PC-3 (cell line): ENCODE measurements around the gene NSMF. TPM values are rescaled to one million over a fixed set of nuclear protein-coding genes. Genes with fewer than 3 reads are reported as not detected.

ENCODE experiments used
- ATAC-seq: fragments of 200-7000 bp; cut with Tn5 transposase; 2 replicates; pipeline ENCODE4 v1.9.1; 2020; ENCODE audit warnings: mild to moderate bottlenecking, moderate library complexity
- BruUV-seq: library from RNA; stranded (reverse); fragments of 400-500 nt; replicated peaks from 2 replicates; lab custom pipeline; 2021; lab: Mats Ljungman, UMichigan
- CTCF ChIA-PET: fragments of 300-600 bp; sonication (Branson Sonifier 250); formaldehyde crosslinking; loops from one replicate; lab custom pipeline; 2022; ENCODE audit warnings: antibody characterized with exemption; lab: Charles Lee
- POLR2A ChIA-PET: fragments of 300-600 bp; sonication (Branson Sonifier 250); formaldehyde crosslinking; loops from one replicate; lab custom pipeline; 2022; ENCODE audit warnings: antibody characterized with exemption; ENCODE audit not compliant: unreplicated experiment; lab: Charles Lee
- DNase-seq: peaks from one replicate; pipeline ENCODE4 v3.0.0-alpha.2; 2015
- H2AFZ ChIP-seq: fragments of 300-600 bp; sonication (generic); 2 replicates; pipeline ENCODE4 v1.6.0; 2016; ENCODE audit warnings: antibody characterized with exemption, low read length
- H3F3A ChIP-seq: fragments of 300-600 bp; sonication (generic); one replicate; pipeline ENCODE4 v1.6.0; 2017; ENCODE audit warnings: antibody characterized with exemption, low read length, control low read depth, mild to moderate bottlenecking; ENCODE audit not compliant: unreplicated experiment
- H3K27ac ChIP-seq: fragments of 300-600 bp; sonication (generic); 2 replicates; pipeline ENCODE4 v1.5.1; 2016; ENCODE audit warnings: mild to moderate bottlenecking, low read length
- H3K27me3 ChIP-seq: fragments of 300-600 bp; sonication (generic); 2 replicates; pipeline ENCODE4 v1.6.1; 2016; ENCODE audit warnings: low read length, mixed read lengths
- H3K36me3 ChIP-seq: fragments of 300-600 bp; sonication (generic); 2 replicates; pipeline ENCODE4 v1.6.1; 2016; ENCODE audit warnings: low read depth, mixed run types, low read length, mixed read lengths
- H3K4me1 ChIP-seq: fragments of 300-600 bp; sonication (generic); 2 replicates; pipeline ENCODE4 v1.5.1; 2016; ENCODE audit warnings: low read length; ENCODE audit not compliant: insufficient read depth
- H3K4me2 ChIP-seq: fragments of 300-600 bp; sonication (generic); 2 replicates; pipeline ENCODE4 v1.6.0; 2016; ENCODE audit warnings: low read length
- H3K4me3 ChIP-seq: fragments of 300-600 bp; sonication (generic); 2 replicates; pipeline ENCODE4 v1.5.1; 2016; ENCODE audit warnings: mild to moderate bottlenecking, low read length, mixed read lengths
- H3K79me2 ChIP-seq: fragments of 300-600 bp; sonication (generic); 2 replicates; pipeline ENCODE4 v1.6.1; 2017; ENCODE audit warnings: low read length, mixed read lengths
- H3K9ac ChIP-seq: fragments of 300-600 bp; sonication (generic); 2 replicates; pipeline ENCODE4 v1.6.0; 2016; ENCODE audit warnings: mild to moderate bottlenecking, low read length
- H3K9me2 ChIP-seq: fragments of 300-600 bp; sonication (generic); replicated peaks from 2 replicates; pipeline ENCODE4 v1.6.1; 2016; ENCODE audit warnings: mixed run types, low read length, mixed read lengths
- H3K9me3 ChIP-seq: fragments of 300-600 bp; sonication (generic); 2 replicates; pipeline ENCODE4 v1.6.1; 2016; ENCODE audit warnings: low read length, mixed read lengths
- H4K20me1 ChIP-seq: fragments of 300-600 bp; sonication (generic); 2 replicates; pipeline ENCODE4 v1.6.1; 2016; ENCODE audit warnings: low read length, mixed read lengths
- EZH2 ChIP-seq: fragments of 300-600 bp; sonication (generic); IDR thresholded peaks from one replicate; pipeline ENCODE4 v1.6.1; 2017; ENCODE audit warnings: antibody characterized with exemption, mild to moderate bottlenecking, low read length; ENCODE audit not compliant: unreplicated experiment
- EZH2phosphoT487 ChIP-seq: fragments of 300-600 bp; sonication (generic); IDR thresholded peaks from 2 replicates; pipeline ENCODE4 v1.6.1; 2018; ENCODE audit warnings: mild to moderate bottlenecking, antibody characterized with exemption, low read length, borderline replicate concordance
- intact Hi-C: fragments of 100-400 bp; cut with micrococcal nuclease; formaldehyde crosslinking; loops from 2 replicates; pipeline ENCODE4 v1.9.0; 2023
- total RNA-seq: library from RNA; depleted of rRNA; stranded (reverse); fragments of >200 nt; gene quantifications from 2 replicates; pipeline ENCODE4 v1.2.3, GENCODE V29; 2014
- TF ChIP-seq, protein P1 (sequence below): fragments of 300-600 bp; sonication (generic); conservative IDR thresholded peaks from 2 replicates; pipeline ENCODE4 v1.5.1; 2017; ENCODE audit warnings: antibody characterized with exemption, low read depth, mild to moderate bottlenecking, low read length

The NSMF gene
- total RNA-seq, 1 experiment from 2014 or later, result 30.8 TPM

DNA sequence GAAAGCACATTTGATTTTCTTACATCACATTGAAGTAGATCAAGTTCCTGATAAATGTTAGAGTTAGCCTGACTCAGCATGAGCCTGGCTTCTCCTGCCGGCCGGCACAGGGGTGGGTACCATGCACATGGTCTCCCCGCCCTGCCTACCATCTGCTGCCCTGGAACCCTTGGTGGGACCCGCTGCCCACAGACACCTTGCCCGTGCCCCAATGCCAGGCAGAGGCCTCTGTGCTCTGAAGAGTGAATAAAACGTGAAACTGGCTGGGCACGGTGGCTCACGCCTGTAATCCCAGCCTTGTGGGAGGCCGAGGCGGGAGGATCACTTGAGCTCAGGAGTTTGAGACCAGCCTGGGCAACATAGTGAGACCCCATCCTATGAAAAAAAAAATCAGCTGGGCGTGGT lies 53.5 kb downstream of the NSMF start:
- H3K79me2 ChIP-seq, result no peaks in the 10 kb centered on the region
- intact Hi-C loops, result no loop called here
- no peak overlapping the region for H3K4me3 ChIP-seq
- no peaks in the 10 kb centered on the region for H3K9me3 ChIP-seq
- DNase-seq (peak; percentile 7), ATAC-seq (no peak)
- TF ChIP-seq EZH2phosphoT487 (no peak), EZH2 (no peak)
- TF ChIP-seq, protein P1, sequence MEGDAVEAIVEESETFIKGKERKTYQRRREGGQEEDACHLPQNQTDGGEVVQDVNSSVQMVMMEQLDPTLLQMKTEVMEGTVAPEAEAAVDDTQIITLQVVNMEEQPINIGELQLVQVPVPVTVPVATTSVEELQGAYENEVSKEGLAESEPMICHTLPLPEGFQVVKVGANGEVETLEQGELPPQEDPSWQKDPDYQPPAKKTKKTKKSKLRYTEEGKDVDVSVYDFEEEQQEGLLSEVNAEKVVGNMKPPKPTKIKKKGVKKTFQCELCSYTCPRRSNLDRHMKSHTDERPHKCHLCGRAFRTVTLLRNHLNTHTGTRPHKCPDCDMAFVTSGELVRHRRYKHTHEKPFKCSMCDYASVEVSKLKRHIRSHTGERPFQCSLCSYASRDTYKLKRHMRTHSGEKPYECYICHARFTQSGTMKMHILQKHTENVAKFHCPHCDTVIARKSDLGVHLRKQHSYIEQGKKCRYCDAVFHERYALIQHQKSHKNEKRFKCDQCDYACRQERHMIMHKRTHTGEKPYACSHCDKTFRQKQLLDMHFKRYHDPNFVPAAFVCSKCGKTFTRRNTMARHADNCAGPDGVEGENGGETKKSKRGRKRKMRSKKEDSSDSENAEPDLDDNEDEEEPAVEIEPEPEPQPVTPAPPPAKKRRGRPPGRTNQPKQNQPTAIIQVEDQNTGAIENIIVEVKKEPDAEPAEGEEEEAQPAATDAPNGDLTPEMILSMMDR, result no peak
- H4K20me1 ChIP-seq, result no peaks in the 10 kb centered on the region
- no peak overlapping the region for H3K9ac ChIP-seq
- no peaks in the 10 kb centered on the region for H3K9me2 ChIP-seq
- CTCF ChIA-PET, result no interaction called here
- H3K27me3 ChIP-seq, result no peaks in the 10 kb centered on the region
- H3K4me2 ChIP-seq, result no peak overlapping the region
- BruUV-seq, result no TSS peak
- H3K4me1 ChIP-seq, result no peaks in the 10 kb centered on the region
- POLR2A ChIA-PET, result no interaction called here
- H3K36me3 ChIP-seq, result no peaks in the 10 kb centered on the region
- H3F3A ChIP-seq, result no peaks in the 10 kb centered on the region
- H2AFZ ChIP-seq, result no peak overlapping the region
- no peak overlapping the region for H3K27ac ChIP-seq

DNA sequence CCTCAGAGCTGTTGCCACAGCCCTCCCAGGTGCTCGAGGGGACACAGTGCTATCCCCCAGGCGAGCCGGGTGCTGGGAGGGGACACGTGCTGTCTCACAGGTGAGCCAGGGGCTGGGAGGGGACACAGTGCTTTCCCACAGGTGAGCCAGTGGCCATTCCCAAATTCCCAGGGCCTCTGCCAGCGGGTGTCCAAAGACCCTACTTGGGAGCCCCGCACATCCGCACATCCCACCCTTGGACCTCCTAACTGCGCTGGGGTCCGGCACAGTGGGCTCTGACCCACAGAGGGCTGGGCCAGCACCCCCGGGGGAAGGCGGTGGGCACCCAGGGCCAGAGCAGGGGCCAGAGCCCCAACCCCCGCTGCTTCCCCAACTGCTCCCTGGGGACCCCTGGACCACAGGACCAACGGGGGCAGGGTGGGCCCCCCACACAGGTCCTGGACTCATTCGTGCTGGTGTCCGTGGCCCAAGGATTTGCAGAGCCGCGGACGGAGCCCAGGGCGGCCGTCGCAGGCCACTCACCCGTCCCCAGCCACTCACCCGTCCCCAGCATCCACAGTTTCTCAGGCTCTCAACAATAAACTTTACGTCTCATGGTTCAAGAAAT lies 54.1 kb downstream of the NSMF start:
- Histone ChIP-seq H3K4me3 (no peak overlapping the region), H3K79me2 (no peaks in the 10 kb centered on the region), H3F3A (no peaks in the 10 kb centered on the region), H3K36me3 (no peaks in the 10 kb centered on the region), H3K9me2 (no peaks in the 10 kb centered on the region), H3K9ac (no peak overlapping the region), H4K20me1 (no peaks in the 10 kb centered on the region), H3K9me3 (no peaks in the 10 kb centered on the region), H3K27ac (no peak overlapping the region), H3K27me3 (no peaks in the 10 kb centered on the region), H2AFZ (no peak overlapping the region), H3K4me1 (no peaks in the 10 kb centered on the region), H3K4me2 (no peak overlapping the region)
- CTCF ChIA-PET, result no interaction called here
- no peak for DNase-seq
- TF ChIP-seq EZH2 (no peak), EZH2phosphoT487 (no peak)
- POLR2A ChIA-PET, result no interaction called here
- intact Hi-C loops, result no loop called here
- no peak for ATAC-seq
- no TSS peak for BruUV-seq

DNA sequence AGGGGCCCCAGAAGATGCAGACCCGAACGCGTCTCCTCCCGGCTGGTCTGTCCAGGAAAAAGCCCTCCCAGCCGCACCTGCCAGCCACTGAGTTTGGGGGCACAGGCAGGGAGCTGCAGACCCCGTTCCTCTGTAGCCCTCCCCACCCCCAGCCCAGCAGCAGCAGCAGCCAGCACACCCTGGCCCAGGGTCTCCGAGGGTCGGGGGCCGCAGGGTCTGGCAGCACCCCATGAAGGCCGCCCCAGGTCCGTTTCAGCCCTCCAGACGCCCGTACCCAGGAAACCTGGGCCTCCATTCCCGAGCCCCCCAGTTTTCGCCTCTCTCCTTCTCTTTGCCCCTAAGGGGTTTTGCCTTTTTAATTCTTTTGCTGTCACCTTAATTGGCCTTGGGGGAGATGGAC lies 55.9 kb downstream of the NSMF start:
- CTCF ChIA-PET, result no interaction called here
- H3K4me3 ChIP-seq, result no peak overlapping the region
- no TSS peak for BruUV-seq

More for the DNA sequence above, 55.9 kb downstream of the NSMF start:
- TF ChIP-seq EZH2phosphoT487 (no peak), EZH2 (no peak)
- TF ChIP-seq, protein P1, result no peak
- Histone ChIP-seq H3K4me1 (no peaks in the 10 kb centered on the region), H3F3A (no peaks in the 10 kb centered on the region), H4K20me1 (no peaks in the 10 kb centered on the region), H3K27me3 (no peaks in the 10 kb centered on the region), H2AFZ (no peak overlapping the region), H3K79me2 (no peaks in the 10 kb centered on the region), H3K36me3 (no peaks in the 10 kb centered on the region), H3K4me2 (no peak overlapping the region), H3K27ac (no peak overlapping the region), H3K9me2 (no peaks in the 10 kb centered on the region), H3K9me3 (no peaks in the 10 kb centered on the region), H3K9ac (no peak overlapping the region)
- POLR2A ChIA-PET, result no interaction called here
- DNase-seq (no peak), ATAC-seq (no peak)
- intact Hi-C loops, result no loop called here
